SKM-1 treated with dmso at 0.1 percent for 144 hours (cell line): ENCODE data around the gene MLC1.

Experiments used
- DNase-seq: peaks from one replicate; lab custom pipeline; 2025; ENCODE audit not compliant: unreplicated experiment; lab: John Stamatoyannopoulos, UW

The MLC1 gene

GRCh38 chr22:50058906-50059880 is 26.0 kb downstream of the MLC1 start:
- no peak for DNase-seq

- no peak for DNase-seq
Measured at GRCh38 chr22:50058061-50058905, 26.9 kb downstream of the MLC1 start, which contains the start of gene TTLL8. Gene TTLL8 (minus strand): TSS chr22:50058298.

- DNase-seq, result no peak
Measured at GRCh38 chr22:50057278-50058060, 27.8 kb downstream of the MLC1 start.

- DNase-seq, result no peak
Measured at GRCh38 chr22:50056214-50056972, 28.8 kb downstream of the MLC1 start.

- DNase-seq, result no peak
Measured at GRCh38 chr22:50053861-50054260, 31.4 kb downstream of the MLC1 start.

GRCh38 chr22:50051930-50052329 is 33.3 kb downstream of the MLC1 start:
- DNase-seq, result no peak

GRCh38 chr22:50049299-50050195 is 35.7 kb downstream of the MLC1 start:
- no peak for DNase-seq

- no peak for DNase-seq
Measured at GRCh38 chr22:50048836-50049235, 36.4 kb downstream of the MLC1 start.

GRCh38 chr22:50048061-50048765 is 37.0 kb downstream of the MLC1 start:
- DNase-seq, result no peak

GRCh38 chr22:50047346-50047745 is 37.9 kb downstream of the MLC1 start:
- no peak for DNase-seq

- no peak for DNase-seq
Measured at GRCh38 chr22:50046481-50047245, 38.6 kb downstream of the MLC1 start.

GRCh38 chr22:50046019-50046415 is 39.2 kb downstream of the MLC1 start:
- no peak for DNase-seq

GRCh38 chr22:50045211-50046018 is 39.8 kb downstream of the MLC1 start:
- no peak for DNase-seq

GRCh38 chr22:50044485-50045118 is 40.6 kb downstream of the MLC1 start:
- no peak for DNase-seq

GRCh38 chr22:50041361-50042065 is 43.7 kb downstream of the MLC1 start:
- no peak for DNase-seq

- DNase-seq, result no peak
Measured at GRCh38 chr22:50040717-50041116, 44.5 kb downstream of the MLC1 start.
